Activated T-cell treated with anti-CD3 and anti-CD28 coated beads for 4 hours (primary cell): Measurements from ENCODE around the gene ANGPT4.
A peak's percentile ranks its signal among the peaks of the same experiment; 100 is the strongest.
"Not testable (repeated sequence)": the region's sequence is repeated elsewhere in the genome, so short reads cannot be mapped to it uniquely, and the experiment has no call there.

Experiments used
- DNase-seq: peaks from one replicate; pipeline ENCODE4 v3.0.0-alpha.2; 2020

Gene ANGPT4

GRCh38 chr20:840858-841567, 75.1 kb downstream of the ANGPT4 start:
- DNase-seq, result no peak

- DNase-seq, result no peak
These were observed 75.7 kb downstream of the ANGPT4 start for GRCh38 chr20:840503-840857.

- no peak for DNase-seq
These were observed 76.5 kb downstream of the ANGPT4 start for GRCh38 chr20:839626-840025.

GRCh38 chr20:839015-839414, 77.1 kb downstream of the ANGPT4 start:
- DNase-seq, result no peak

GRCh38 chr20:836190-836589, 79.9 kb downstream of the ANGPT4 start:
- no peak for DNase-seq

- DNase-seq, result peak; percentile 58
These were observed 80.5 kb downstream of the ANGPT4 start for GRCh38 chr20:835608-836045.

GRCh38 chr20:834151-834746, 81.9 kb downstream of the ANGPT4 start:
- no peak for DNase-seq

GRCh38 chr20:833450-834150, 82.5 kb downstream of the ANGPT4 start, which contains the start of gene FAM110A:
Gene FAM110A, plus strand, starts transcription at chr20:833715. Its CDS starts 11,090 bp downstream, at chr20:844805.
- peak; percentile 93 for DNase-seq

- DNase-seq, result no peak
These were observed 83.0 kb downstream of the ANGPT4 start for GRCh38 chr20:833121-833449.

GRCh38 chr20:831956-832355, 84.2 kb downstream of the ANGPT4 start:
- no peak for DNase-seq

GRCh38 chr20:831251-831650, 84.9 kb downstream of the ANGPT4 start:
- DNase-seq, result no peak

- no peak for DNase-seq
These were observed 86.1 kb downstream of the ANGPT4 start for GRCh38 chr20:830011-830521.

GRCh38 chr20:829551-829950, 86.6 kb downstream of the ANGPT4 start:
- DNase-seq, result no peak

- DNase-seq, result no peak
These were observed 87.1 kb downstream of the ANGPT4 start for GRCh38 chr20:828987-829386.

- DNase-seq, result not testable (repeated sequence)
These were observed 88.2 kb downstream of the ANGPT4 start for GRCh38 chr20:827981-828380.

GRCh38 chr20:826695-827323, 89.3 kb downstream of the ANGPT4 start:
- no peak for DNase-seq

- no peak for DNase-seq
These were observed 90.3 kb downstream of the ANGPT4 start for GRCh38 chr20:825710-826421.

GRCh38 chr20:824916-825315, 91.2 kb downstream of the ANGPT4 start:
- no peak for DNase-seq

- no peak for DNase-seq
These were observed 91.6 kb downstream of the ANGPT4 start for GRCh38 chr20:824490-824889.

- DNase-seq, result no peak
These were observed 92.6 kb downstream of the ANGPT4 start for GRCh38 chr20:823574-823902.

- no peak for DNase-seq
These were observed 93.2 kb downstream of the ANGPT4 start for GRCh38 chr20:822651-823573.

- DNase-seq, result no peak
These were observed 94.4 kb downstream of the ANGPT4 start for GRCh38 chr20:821731-822065.
